Bronchial epithelial cell (primary cell): ENCODE measurements around the gene GANAB. TPM values are rescaled to one million over a fixed set of nuclear protein-coding genes. Genes with fewer than 3 reads are reported as not detected.

Experiments used
- DNase-seq: peaks from one replicate; pipeline ENCODE4 v3.0.0-alpha.2; 2010; ENCODE audit warnings: low read depth
- FAIRE-seq: peaks from 2 replicates; lab custom pipeline; 2011; peaks lifted over from hg19 to GRCh38; lab: Jason Lieb, UNC
- H3K27me3 ChIP-seq: 2 replicates; pipeline ENCODE4 v1.5.1; 2011; ENCODE audit warnings: low read length; ENCODE audit not compliant: control insufficient read depth, insufficient read depth
- H3K36me3 ChIP-seq: 2 replicates; pipeline ENCODE4 v1.5.1; 2011; ENCODE audit warnings: low read length; ENCODE audit not compliant: control insufficient read depth, insufficient read depth
- H3K4me3 ChIP-seq: 2 replicates; pipeline ENCODE4 v1.5.1; 2011; ENCODE audit warnings: mild to moderate bottlenecking, low read depth, low read length, control low read depth
- total RNA-seq: library from RNA; depleted of rRNA; stranded (reverse); fragments of >200 nt; gene quantifications from 2 replicates; pipeline ENCODE4 v1.2.1, GENCODE V29; 2014
- TF ChIP-seq, protein P1 (sequence below): IDR thresholded peaks from 2 replicates; pipeline ENCODE4 v1.5.1; 2011; ENCODE audit warnings: mild to moderate bottlenecking, moderate library complexity, low read length, control low read depth, inconsistent platforms; ENCODE audit not compliant: insufficient read depth, severe bottlenecking

GANAB gene
- total RNA-seq, 1 donor from 2014 or later: 138 TPM

DNA sequence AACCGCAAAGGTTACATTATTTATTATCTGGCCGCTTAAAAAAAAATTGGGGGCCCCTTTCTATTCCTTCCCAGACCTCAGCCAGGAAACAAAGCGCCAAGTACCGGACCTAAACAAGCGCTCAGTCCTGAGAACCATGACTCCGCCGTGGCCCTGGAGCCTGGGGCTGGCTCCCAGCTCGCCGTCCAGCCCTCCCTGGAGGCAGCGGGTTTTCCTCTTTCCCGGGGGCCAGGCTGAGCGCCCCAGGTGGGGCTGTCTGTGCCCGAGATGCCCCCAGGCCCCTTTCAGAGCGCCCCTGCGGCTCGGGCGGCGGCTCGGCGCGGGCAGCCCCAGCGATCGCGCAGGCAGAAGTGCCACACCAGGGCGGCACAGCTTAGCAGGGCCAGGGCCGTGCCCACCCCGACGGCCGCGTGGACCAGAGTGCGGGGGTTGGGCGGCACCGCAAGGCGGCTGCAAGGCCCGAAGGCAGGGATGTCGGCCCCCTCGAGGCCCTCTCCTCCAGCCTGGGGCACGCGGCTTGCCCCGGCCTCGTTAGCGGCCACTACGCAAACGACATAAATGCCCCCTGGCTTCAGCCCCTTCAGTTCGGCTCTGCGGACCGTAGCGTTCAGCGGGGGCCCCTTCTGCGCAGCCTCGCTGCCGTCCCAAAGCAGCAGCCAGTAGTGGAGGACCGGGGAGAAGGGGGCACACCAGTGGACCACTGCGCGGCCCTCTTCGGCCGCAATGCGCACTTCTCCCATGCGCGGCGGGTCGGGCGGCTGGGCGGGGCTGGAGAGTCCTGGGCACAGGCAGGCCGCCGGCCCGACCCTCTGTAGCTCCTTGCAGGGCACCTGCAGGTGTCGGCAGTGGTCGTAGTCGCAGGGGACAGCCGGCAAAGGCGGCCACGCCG, 41.3 kb upstream of the GANAB start:
- TF ChIP-seq, protein P1, sequence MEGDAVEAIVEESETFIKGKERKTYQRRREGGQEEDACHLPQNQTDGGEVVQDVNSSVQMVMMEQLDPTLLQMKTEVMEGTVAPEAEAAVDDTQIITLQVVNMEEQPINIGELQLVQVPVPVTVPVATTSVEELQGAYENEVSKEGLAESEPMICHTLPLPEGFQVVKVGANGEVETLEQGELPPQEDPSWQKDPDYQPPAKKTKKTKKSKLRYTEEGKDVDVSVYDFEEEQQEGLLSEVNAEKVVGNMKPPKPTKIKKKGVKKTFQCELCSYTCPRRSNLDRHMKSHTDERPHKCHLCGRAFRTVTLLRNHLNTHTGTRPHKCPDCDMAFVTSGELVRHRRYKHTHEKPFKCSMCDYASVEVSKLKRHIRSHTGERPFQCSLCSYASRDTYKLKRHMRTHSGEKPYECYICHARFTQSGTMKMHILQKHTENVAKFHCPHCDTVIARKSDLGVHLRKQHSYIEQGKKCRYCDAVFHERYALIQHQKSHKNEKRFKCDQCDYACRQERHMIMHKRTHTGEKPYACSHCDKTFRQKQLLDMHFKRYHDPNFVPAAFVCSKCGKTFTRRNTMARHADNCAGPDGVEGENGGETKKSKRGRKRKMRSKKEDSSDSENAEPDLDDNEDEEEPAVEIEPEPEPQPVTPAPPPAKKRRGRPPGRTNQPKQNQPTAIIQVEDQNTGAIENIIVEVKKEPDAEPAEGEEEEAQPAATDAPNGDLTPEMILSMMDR: no peak
- Histone ChIP-seq H3K4me3 (no peak overlapping the region), H3K27me3 (no peaks in the 10 kb centered on the region), H3K36me3 (peaks cover 10% of the 10 kb centered on the region)
- FAIRE-seq: no peak
- no peak for DNase-seq

GRCh38 chr11:62682518-62682917, 36.1 kb upstream of the GANAB start:
- FAIRE-seq (no peak), DNase-seq (no peak)
- Histone ChIP-seq H3K36me3 (peaks cover under 1% of the 10 kb centered on the region), H3K27me3 (no peaks in the 10 kb centered on the region), H3K4me3 (no peak overlapping the region)
- TF ChIP-seq, protein P1: no peak

DNA sequence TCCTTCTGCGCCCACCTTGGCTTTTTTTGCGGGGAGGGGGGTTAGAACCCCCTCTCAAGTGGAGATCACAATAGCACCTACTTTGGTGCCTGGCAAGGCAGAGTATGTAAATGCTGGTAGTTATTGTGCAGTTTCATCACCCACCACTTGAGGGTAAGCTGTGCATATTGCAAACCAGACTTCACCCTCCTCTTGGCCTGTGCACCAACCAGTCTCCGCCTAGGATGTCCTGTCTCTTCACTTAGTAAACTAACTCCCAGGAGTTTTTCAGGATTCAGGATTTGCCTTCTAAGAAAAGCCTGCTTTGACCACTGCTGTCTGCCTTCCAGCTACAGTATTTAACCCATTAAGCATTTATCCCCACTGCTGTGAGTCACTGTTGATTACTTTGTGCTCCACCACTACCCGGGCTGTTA, 34.4 kb upstream of the GANAB start:
- Histone ChIP-seq H3K36me3 (peaks cover 5% of the 10 kb centered on the region), H3K4me3 (no peak overlapping the region), H3K27me3 (no peaks in the 10 kb centered on the region)
- DNase-seq (peak; percentile 66), FAIRE-seq (no peak)
- TF ChIP-seq, protein P1: peak; percentile 57

DNA sequence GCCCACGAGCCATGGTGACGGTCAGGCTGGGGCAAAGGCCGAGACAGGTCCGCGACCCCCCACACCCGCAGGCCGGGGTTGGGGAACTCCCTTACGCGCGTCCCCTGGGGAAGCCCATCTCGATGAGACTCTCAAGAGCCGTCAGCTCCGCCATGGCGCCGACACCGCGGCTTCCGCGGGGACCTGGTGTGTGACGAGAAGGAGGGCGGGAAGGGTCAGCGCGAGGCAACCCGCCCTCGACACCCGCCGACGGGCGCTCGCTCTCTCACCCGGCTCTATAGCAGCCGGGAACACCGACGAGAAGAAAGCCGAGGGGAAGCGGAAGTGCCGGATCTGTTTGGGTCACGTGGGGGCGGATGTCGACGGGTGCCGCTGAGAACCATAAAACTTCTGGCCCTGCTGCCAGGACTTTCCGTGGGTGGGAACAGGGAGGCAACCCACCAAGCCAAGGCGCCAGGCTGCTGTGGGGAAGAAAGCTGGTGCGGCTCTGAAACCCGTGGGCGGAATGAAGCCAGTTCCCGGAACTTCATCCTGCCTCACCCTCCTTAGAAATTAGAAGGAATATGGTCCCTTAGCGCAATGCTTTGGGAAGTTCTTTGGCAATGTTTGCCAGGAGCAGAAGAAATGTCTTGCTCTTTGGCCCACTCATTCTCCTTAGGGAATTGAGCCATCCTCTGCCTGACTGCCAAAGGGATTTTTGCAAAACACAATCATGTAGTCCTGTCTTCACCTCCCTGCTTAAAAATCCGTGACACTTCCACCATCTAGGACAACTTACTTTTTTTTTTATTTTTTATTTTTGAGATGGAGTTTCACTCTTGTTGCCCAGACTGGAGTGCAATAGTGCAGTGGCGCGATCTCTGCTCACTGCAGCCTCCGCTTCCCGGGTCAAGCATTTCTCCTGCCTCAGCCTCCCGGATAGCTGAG, 32.6 kb upstream of the GANAB start, which contains the start of gene UBXN1:
TSS of gene UBXN1 (minus strand) at position 304 of the 927 bp plus-strand sequence. CDS start at position 154, 150 bp downstream.
- Histone ChIP-seq H3K4me3 (peak within 1 kb of the TSS; percentile 98), H3K27me3 (no peaks in the 10 kb centered on the region), H3K36me3 (peaks cover 5% of the 10 kb centered on the region)
- peak; percentile 75 for DNase-seq
- no peak for FAIRE-seq
- TF ChIP-seq, protein P1: no peak

GRCh38 chr11:62678433-62678769, 32.0 kb upstream of the GANAB start:
- Histone ChIP-seq H3K27me3 (no peaks in the 10 kb centered on the region), H3K36me3 (peaks cover 5% of the 10 kb centered on the region), H3K4me3 (peak overlapping the region; percentile 98)
- TF ChIP-seq, protein P1: no peak
- DNase-seq: no peak
- FAIRE-seq: no peak
